Right lobe of liver (tissue), 4 donors: ENCODE results near the gene CAPZB.

Experiments used
- POLR2A ChIP-seq: fragments of 450-650 bp; IDR thresholded peaks from one replicate; pipeline ENCODE4 v1.6.1; 2017; ENCODE audit warnings: antibody characterized with exemption, mild to moderate bottlenecking
- TF ChIP-seq, protein P1 (sequence below), 4 donors: fragments of 200-600 bp in 3 of 4; fragments of 450-650 bp in 1 of 4; IDR thresholded peaks; one replicate each; pipeline versions ENCODE4 v1.5.1 to v1.8.0; 2016 to 2022; ENCODE audit warnings: antibody characterized with exemption in 4 of 4, mild to moderate bottlenecking in 2 of 4
- donor health status: DM: no; HTN: no; CAD: no.
- donor health status: DM: no; HTN: no; CAD: no.
- donor health status: DM: no; HTN: yes; CAD: no.

DNA sequence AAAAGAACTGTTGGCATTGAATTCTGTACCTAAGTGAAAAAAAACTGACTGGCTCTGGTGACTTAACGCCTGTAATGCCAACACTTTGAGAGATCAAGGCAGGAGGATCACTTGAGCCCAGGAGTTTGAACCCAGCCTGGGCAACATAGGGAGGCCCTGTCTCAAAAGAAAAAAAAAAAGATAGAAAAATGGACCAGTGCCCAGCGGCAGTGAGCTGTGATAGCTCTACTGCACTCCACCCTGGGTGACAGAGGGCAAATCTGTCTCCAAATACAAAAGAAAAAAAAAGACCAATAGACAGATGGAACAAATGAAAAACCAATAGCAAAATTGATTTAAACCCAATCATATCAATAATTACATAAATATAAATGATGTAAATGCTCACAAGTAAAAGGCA is 196.1 kb downstream of the CAPZB start:
- TF ChIP-seq, protein P1, sequence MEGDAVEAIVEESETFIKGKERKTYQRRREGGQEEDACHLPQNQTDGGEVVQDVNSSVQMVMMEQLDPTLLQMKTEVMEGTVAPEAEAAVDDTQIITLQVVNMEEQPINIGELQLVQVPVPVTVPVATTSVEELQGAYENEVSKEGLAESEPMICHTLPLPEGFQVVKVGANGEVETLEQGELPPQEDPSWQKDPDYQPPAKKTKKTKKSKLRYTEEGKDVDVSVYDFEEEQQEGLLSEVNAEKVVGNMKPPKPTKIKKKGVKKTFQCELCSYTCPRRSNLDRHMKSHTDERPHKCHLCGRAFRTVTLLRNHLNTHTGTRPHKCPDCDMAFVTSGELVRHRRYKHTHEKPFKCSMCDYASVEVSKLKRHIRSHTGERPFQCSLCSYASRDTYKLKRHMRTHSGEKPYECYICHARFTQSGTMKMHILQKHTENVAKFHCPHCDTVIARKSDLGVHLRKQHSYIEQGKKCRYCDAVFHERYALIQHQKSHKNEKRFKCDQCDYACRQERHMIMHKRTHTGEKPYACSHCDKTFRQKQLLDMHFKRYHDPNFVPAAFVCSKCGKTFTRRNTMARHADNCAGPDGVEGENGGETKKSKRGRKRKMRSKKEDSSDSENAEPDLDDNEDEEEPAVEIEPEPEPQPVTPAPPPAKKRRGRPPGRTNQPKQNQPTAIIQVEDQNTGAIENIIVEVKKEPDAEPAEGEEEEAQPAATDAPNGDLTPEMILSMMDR (IDR thresholded peaks at IDR 0.05) = no peak
- TF ChIP-seq POLR2A = no peak
